Caco-2 (cell line): Measurements from ENCODE around the gene WWOX. TPM values are rescaled to one million over a fixed set of nuclear protein-coding genes. Genes with fewer than 3 reads are reported as not detected.

Source experiments
- BruUV-seq: library from RNA; stranded (reverse); fragments of 400-500 nt; replicated peaks from 2 replicates; lab custom pipeline; 2021; lab: Mats Ljungman, UMichigan
- CTCF ChIA-PET: fragments of 300-600 bp; sonication (Branson Sonifier 250); formaldehyde crosslinking; loops from one replicate; lab custom pipeline; 2022; ENCODE audit warnings: antibody characterized with exemption; lab: Charles Lee
- POLR2A ChIA-PET: fragments of 300-600 bp; sonication (Branson Sonifier 250); formaldehyde crosslinking; loops from one replicate; lab custom pipeline; 2022; ENCODE audit warnings: antibody characterized with exemption; lab: Charles Lee
- DNase-seq, 2 experiments: peaks; one replicate each; pipeline versions ENCODE4 v3.0.0 to v3.0.0-alpha.2; 2020 to 2022
- H3K27me3 ChIP-seq: replicated peaks from 2 replicates; pipeline ENCODE4 v1.6.0; 2011; ENCODE audit warnings: low read length; ENCODE audit not compliant: control insufficient read depth, insufficient read depth
- H3K36me3 ChIP-seq: 2 replicates; pipeline ENCODE4 v1.5.1; 2011; ENCODE audit warnings: low read length; ENCODE audit not compliant: control insufficient read depth, insufficient read depth
- H3K4me1 ChIP-seq: fragments of 250-450 bp; sonication (Bioruptor Pico); 2 replicates; pipeline ENCODE4 v1.5.1; 2020; ENCODE audit warnings: mild to moderate bottlenecking
- H3K4me3 ChIP-seq: 2 replicates; pipeline ENCODE4 v1.5.1; 2011; ENCODE audit warnings: low read depth, mild to moderate bottlenecking, control low read depth, low read length
- H3K9me3 ChIP-seq: fragments of 250-450 bp; sonication (Bioruptor Pico); 2 replicates; pipeline ENCODE4 v1.5.1; 2020; ENCODE audit warnings: mild to moderate bottlenecking, moderate library complexity
- H3K27ac Mint-ChIP-seq: one replicate; pipeline ENCODE4 v1.8.0; 2022; ENCODE audit warnings: mixed read lengths; ENCODE audit not compliant: unreplicated experiment
- H3K27me3 Mint-ChIP-seq: one replicate; pipeline ENCODE4 v1.8.0; 2022; ENCODE audit warnings: mixed read lengths; ENCODE audit not compliant: insufficient read depth, unreplicated experiment
- H3K36me3 Mint-ChIP-seq: one replicate; pipeline ENCODE4 v1.8.0; 2022; ENCODE audit warnings: mild to moderate bottlenecking, mixed read lengths; ENCODE audit not compliant: insufficient read depth, unreplicated experiment
- H3K4me1 Mint-ChIP-seq: one replicate; pipeline ENCODE4 v1.8.0; 2022; ENCODE audit warnings: low read depth, mixed read lengths; ENCODE audit not compliant: unreplicated experiment
- H3K4me3 Mint-ChIP-seq: one replicate; pipeline ENCODE4 v1.8.0; 2022; ENCODE audit warnings: mild to moderate bottlenecking, moderate library complexity, mixed read lengths; ENCODE audit not compliant: unreplicated experiment
- H3K9me3 Mint-ChIP-seq: one replicate; pipeline ENCODE4 v1.8.0; 2022; ENCODE audit warnings: mixed read lengths; ENCODE audit not compliant: unreplicated experiment
- intact Hi-C: fragments of 100-400 bp; cut with micrococcal nuclease; formaldehyde crosslinking; loops from one replicate; pipeline ENCODE4 v1.10.0; 2022; ENCODE audit not compliant: unreplicated experiment
- total RNA-seq: library from RNA; stranded (reverse); gene quantifications from 2 replicates; pipeline ENCODE4 v1.2.3, GENCODE V29; 2022
- TF ChIP-seq, protein P1 (sequence below), 2 experiments: fragments of 200-600 bp in 1 of 2; IDR thresholded peaks; 1 replicate in 1 of 2; 2 replicates in 1 of 2; pipeline versions ENCODE4 v1.5.1 to v1.8.0; 2011 to 2022; ENCODE audit warnings: antibody characterized with exemption in 1 of 2, control low read depth in 1 of 2, inconsistent platforms in 1 of 2, low read depth in 1 of 2, low read length in 1 of 2, mild to moderate bottlenecking in 1 of 2, moderate library complexity in 1 of 2; ENCODE audit not compliant: insufficient read depth in 1 of 2, severe bottlenecking in 1 of 2, unreplicated experiment in 1 of 2

Gene WWOX
- total RNA-seq, 1 experiment from 2014 or later: 45.0 TPM

DNA sequence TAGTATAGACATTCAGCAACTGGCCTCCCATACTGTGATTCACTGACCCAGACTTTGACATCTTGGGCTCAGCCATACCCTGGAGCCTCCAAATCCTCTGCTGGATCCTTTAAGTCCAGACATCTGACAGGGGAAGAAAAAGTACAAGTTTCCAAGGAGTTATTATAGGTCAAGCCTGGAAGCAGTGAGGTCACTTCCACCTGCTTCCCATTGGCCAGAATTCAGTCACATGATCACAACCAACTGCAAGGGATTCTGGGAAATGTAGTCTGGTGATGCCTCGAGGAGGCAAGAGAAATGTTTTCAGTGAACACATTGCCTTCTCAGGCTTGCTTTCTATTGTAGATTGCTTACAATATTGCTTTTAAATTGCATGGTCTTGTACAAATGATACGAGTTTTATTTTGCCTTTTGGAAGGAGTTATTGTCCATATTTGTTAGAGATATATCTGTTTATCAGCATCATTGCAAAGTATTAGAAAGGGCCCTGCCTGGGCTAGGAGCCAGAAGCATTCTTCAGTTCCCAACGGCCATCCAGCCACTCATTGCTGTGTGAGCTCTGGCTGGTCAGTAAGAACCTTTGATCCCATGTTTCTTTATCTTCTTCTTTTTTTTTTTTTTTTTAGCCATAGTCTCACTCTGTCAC lies 696.9 kb downstream of the WWOX start:
- TF ChIP-seq, protein P1, sequence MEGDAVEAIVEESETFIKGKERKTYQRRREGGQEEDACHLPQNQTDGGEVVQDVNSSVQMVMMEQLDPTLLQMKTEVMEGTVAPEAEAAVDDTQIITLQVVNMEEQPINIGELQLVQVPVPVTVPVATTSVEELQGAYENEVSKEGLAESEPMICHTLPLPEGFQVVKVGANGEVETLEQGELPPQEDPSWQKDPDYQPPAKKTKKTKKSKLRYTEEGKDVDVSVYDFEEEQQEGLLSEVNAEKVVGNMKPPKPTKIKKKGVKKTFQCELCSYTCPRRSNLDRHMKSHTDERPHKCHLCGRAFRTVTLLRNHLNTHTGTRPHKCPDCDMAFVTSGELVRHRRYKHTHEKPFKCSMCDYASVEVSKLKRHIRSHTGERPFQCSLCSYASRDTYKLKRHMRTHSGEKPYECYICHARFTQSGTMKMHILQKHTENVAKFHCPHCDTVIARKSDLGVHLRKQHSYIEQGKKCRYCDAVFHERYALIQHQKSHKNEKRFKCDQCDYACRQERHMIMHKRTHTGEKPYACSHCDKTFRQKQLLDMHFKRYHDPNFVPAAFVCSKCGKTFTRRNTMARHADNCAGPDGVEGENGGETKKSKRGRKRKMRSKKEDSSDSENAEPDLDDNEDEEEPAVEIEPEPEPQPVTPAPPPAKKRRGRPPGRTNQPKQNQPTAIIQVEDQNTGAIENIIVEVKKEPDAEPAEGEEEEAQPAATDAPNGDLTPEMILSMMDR (IDR thresholded peaks at IDR 0.05; ENCODE audit: insufficient read depth in 1 of 2, low read depth in 1 of 2, low read length in 1 of 2, severe bottlenecking in 1 of 2, unreplicated experiment in 1 of 2): no peak
- peaks cover 8% of the 10 kb centered on the region for H3K36me3 Mint-ChIP-seq
- no peaks in the 10 kb centered on the region for H3K27me3 Mint-ChIP-seq

DNA sequence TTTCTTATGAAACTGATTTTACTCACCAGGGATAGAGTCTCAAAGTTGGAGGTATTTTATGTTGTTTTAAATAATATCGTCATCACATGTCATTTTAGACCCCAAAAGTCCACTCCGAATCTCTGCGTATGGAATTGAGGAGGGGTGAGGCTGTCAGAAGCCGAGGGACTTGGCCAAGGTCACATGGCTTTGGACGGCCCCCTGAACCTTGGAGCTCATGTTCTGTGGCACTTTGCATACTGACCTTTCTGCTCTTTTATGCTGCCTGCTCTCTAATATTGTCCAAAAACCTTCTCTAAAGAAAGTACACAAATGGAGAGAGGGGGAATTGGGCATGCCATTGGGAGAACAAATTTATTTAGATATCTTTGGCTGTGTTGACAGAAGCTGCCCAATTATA lies 700.0 kb downstream of the WWOX start:
- no peak overlapping the region for H3K4me3 Mint-ChIP-seq
- no TSS peak for BruUV-seq

More for the DNA sequence above, 696.9 kb downstream of the WWOX start:
- intact Hi-C loops: no loop called here
- Mint-ChIP-seq H3K4me1 (peaks cover 10% of the 10 kb centered on the region), H3K9me3 (no peaks in the 10 kb centered on the region), H3K4me3 (no peak overlapping the region), H3K27ac (no peak overlapping the region)
- Histone ChIP-seq H3K36me3 (no peaks in the 10 kb centered on the region), H3K27me3 (no peaks in the 10 kb centered on the region), H3K4me1 (0 out of 2 replicates have a peak, but pooled peaks cover 4% of the 10 kb centered on the region), H3K9me3 (peaks cover 3% of the 10 kb centered on the region; the same call in 1 of the 2 replicates), H3K4me3 (no peak overlapping the region)
- no TSS peak for BruUV-seq
- DNase-seq: peak; percentile 75 to 80
- ChIA-PET CTCF (no interaction called here), POLR2A (no interaction called here)

DNA sequence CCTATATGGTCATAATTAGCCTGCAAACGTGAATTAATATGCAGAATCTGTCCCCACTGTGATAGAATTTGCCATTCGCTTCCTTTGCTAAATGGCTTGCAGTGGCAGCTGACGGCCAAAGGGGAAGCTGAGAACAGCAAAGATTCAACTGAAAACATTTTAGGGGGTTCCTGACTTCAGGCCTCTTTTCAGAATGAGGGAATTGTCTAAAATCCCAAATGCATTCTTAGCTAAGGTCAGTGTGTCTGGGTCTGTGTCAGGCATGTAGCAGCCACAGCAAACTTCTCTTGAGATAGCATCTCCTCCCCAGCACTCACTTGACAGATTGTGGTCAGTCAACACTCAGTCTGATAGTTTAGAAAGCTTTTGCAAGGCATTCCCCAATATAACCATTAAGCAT lies 701.1 kb downstream of the WWOX start:
- H3K36me3 Mint-ChIP-seq: peaks cover 8% of the 10 kb centered on the region

More for the DNA sequence above, 700.0 kb downstream of the WWOX start:
- intact Hi-C loops: no loop called here
- Histone ChIP-seq H3K36me3 (no peaks in the 10 kb centered on the region), H3K9me3 (peaks cover 3% of the 10 kb centered on the region; the same call in 1 of the 2 replicates), H3K4me3 (no peak overlapping the region), H3K27me3 (no peaks in the 10 kb centered on the region), H3K4me1 (no peaks in the 10 kb centered on the region)
- peaks cover 8% of the 10 kb centered on the region for H3K36me3 Mint-ChIP-seq
- POLR2A ChIA-PET: no interaction called here
- H3K9me3 Mint-ChIP-seq: no peaks in the 10 kb centered on the region
- H3K4me1 Mint-ChIP-seq: no peaks in the 10 kb centered on the region
- CTCF ChIA-PET: no interaction called here
- TF ChIP-seq, protein P1 (IDR thresholded peaks at IDR 0.05; ENCODE audit: insufficient read depth in 1 of 2, low read depth in 1 of 2, low read length in 1 of 2, severe bottlenecking in 1 of 2, unreplicated experiment in 1 of 2): no peak
- H3K27ac Mint-ChIP-seq: no peak overlapping the region
- DNase-seq: no peak
- no peaks in the 10 kb centered on the region for H3K27me3 Mint-ChIP-seq

More for the DNA sequence above, 701.1 kb downstream of the WWOX start:
- H3K4me1 ChIP-seq: no peaks in the 10 kb centered on the region
- no peaks in the 10 kb centered on the region for H3K9me3 Mint-ChIP-seq
- intact Hi-C loops: no loop called here
- no peaks in the 10 kb centered on the region for H3K27me3 Mint-ChIP-seq
- POLR2A ChIA-PET: interaction anchor here (0.5 kb wide), 1 partner anchor 53 kb away, joined by 3 read pairs; no protein-coding TSS in a partner anchor
- H3K4me3 ChIP-seq: no peak overlapping the region
- TF ChIP-seq, protein P1 (IDR thresholded peaks at IDR 0.05; ENCODE audit: insufficient read depth in 1 of 2, low read depth in 1 of 2, low read length in 1 of 2, severe bottlenecking in 1 of 2, unreplicated experiment in 1 of 2): no peak
- H3K27ac Mint-ChIP-seq: no peak overlapping the region
- H3K4me1 Mint-ChIP-seq: no peaks in the 10 kb centered on the region
- H3K27me3 ChIP-seq: no peaks in the 10 kb centered on the region
- H3K36me3 ChIP-seq: no peaks in the 10 kb centered on the region
- BruUV-seq: no TSS peak
- CTCF ChIA-PET: no interaction called here
- DNase-seq: no peak
- H3K9me3 ChIP-seq: peaks cover 3% of the 10 kb centered on the region; the same call in 1 of the 2 replicates
- no peak overlapping the region for H3K4me3 Mint-ChIP-seq
